Keratinocyte (primary cell): ENCODE data around the gene H19. TPM values are rescaled to one million over a fixed set of nuclear protein-coding genes. Genes with fewer than 3 reads are reported as not detected.

Experiments used
- DNase-seq: peaks from one replicate; pipeline ENCODE4 v3.0.0-alpha.2; 2011; ENCODE audit warnings: low read depth, missing footprints, low spot score
- FAIRE-seq: peaks from 2 replicates; lab custom pipeline; 2011; peaks lifted over from hg19 to GRCh38; lab: Jason Lieb, UNC
- H2AFZ ChIP-seq: 2 replicates; pipeline ENCODE4 v1.6.0; 2012; ENCODE audit warnings: low read length, control low read depth, inconsistent platforms; ENCODE audit not compliant: control insufficient read depth
- H3K27ac ChIP-seq: 2 replicates; pipeline ENCODE4 v1.5.1; 2011; ENCODE audit warnings: low read length; ENCODE audit not compliant: control insufficient read depth, insufficient read depth
- H3K27me3 ChIP-seq: 3 replicates; pipeline ENCODE4 v1.6.0; 2011; ENCODE audit warnings: low read length; ENCODE audit not compliant: control insufficient read depth, insufficient read depth; ENCODE audit errors: extremely low read depth
- H3K36me3 ChIP-seq, 2 experiments: 2 replicates in 1 of 2; 3 replicates in 1 of 2; pipeline ENCODE4 v1.5.1; 2011; ENCODE audit warnings: low read length in 2 of 2, mild to moderate bottlenecking in 1 of 2; ENCODE audit not compliant: control insufficient read depth in 2 of 2, insufficient read depth in 2 of 2; ENCODE audit errors: extremely low read depth in 1 of 2
- H3K4me1 ChIP-seq: 3 replicates; pipeline ENCODE4 v1.5.1; 2011; ENCODE audit warnings: low read length; ENCODE audit not compliant: control insufficient read depth, insufficient read depth; ENCODE audit errors: extremely low read depth
- H3K4me2 ChIP-seq: 3 replicates; pipeline ENCODE4 v1.6.0; 2011; ENCODE audit warnings: low read depth, low read length; ENCODE audit not compliant: control insufficient read depth, insufficient read depth; ENCODE audit errors: extremely low read depth
- H3K4me3 ChIP-seq, 3 experiments: fragments of 200-600 bp in 1 of 3; sonication (generic) in 1 of 3; 2 replicates in 2 of 3; 3 replicates in 1 of 3; pipeline ENCODE4 v1.5.1; 2011 to 2016; ENCODE audit warnings: low read length in 3 of 3, mild to moderate bottlenecking in 3 of 3, control low read depth in 2 of 3, inconsistent platforms in 1 of 3, low read depth in 1 of 3, mixed read lengths in 1 of 3, mixed run types in 1 of 3, moderate library complexity in 1 of 3; ENCODE audit not compliant: control insufficient read depth in 2 of 3, insufficient read depth in 2 of 3; ENCODE audit errors: extremely low read depth in 1 of 3
- H3K79me2 ChIP-seq: 2 replicates; pipeline ENCODE4 v1.6.0; 2012; ENCODE audit warnings: low read length; ENCODE audit not compliant: control insufficient read depth, insufficient read depth
- H3K9ac ChIP-seq: 3 replicates; pipeline ENCODE4 v1.6.0; 2011; ENCODE audit warnings: low read length; ENCODE audit not compliant: control insufficient read depth, insufficient read depth; ENCODE audit errors: extremely low read depth
- H3K9me1 ChIP-seq: 3 replicates; pipeline ENCODE4 v1.6.0; 2011; ENCODE audit warnings: low read length; ENCODE audit not compliant: control insufficient read depth, insufficient read depth; ENCODE audit errors: extremely low read depth
- H3K9me3 ChIP-seq: 2 replicates; pipeline ENCODE4 v1.5.1; 2012; ENCODE audit warnings: low read depth, low read length; ENCODE audit not compliant: control insufficient read depth
- H4K20me1 ChIP-seq: 3 replicates; pipeline ENCODE4 v1.6.0; 2011; ENCODE audit warnings: low read length; ENCODE audit not compliant: control insufficient read depth, insufficient read depth; ENCODE audit errors: extremely low read depth
- CTCF ChIP-seq, 3 experiments: IDR thresholded peaks in 1 of 3; conservative IDR thresholded peaks in 1 of 3; optimal IDR thresholded peaks in 1 of 3; 2 replicates in 2 of 3; 3 replicates in 1 of 3; pipeline versions ENCODE3 to v1.5.1; 2011; ENCODE audit warnings: low read length in 3 of 3, mild to moderate bottlenecking in 3 of 3, moderate library complexity in 2 of 3, control low read depth in 1 of 3, inconsistent platforms in 1 of 3; ENCODE audit not compliant: insufficient read depth in 2 of 3; ENCODE audit errors: extremely low read depth in 1 of 3
- EZH2 ChIP-seq: IDR thresholded peaks from one replicate; pipeline ENCODE4 v1.6.1; 2012; ENCODE audit warnings: inconsistent platforms, mild to moderate bottlenecking, low read length, moderate library complexity
- dilution Hi-C: fragments of 300-500 bp; cut with MboI; formaldehyde crosslinking; loops from one replicate; pipeline ENCODE4 v1.7.0; 2020; ENCODE audit warnings: low sequenced_read_pairs; ENCODE audit not compliant: extremely low pct_ligation_motif_present
- polyA plus RNA-seq, 5 experiments: library from polyadenylated mRNA; depleted of rRNA in 3 of 5; stranded (reverse) in 3 of 5; stranded (forward) in 1 of 5; unstranded in 1 of 5; fragments of >200 nt; gene quantifications; 1 replicate in 1 of 5; 2 replicates in 3 of 5; 3 replicates in 1 of 5; pipeline versions ENCODE4 v1.2.1 to v1.2.3, GENCODE V29; 2011 to 2012; ENCODE audit warnings: missing spikeins in 2 of 5, low read depth in 1 of 5, low replicate concordance in 1 of 5

Gene H19
- polyA plus RNA-seq, 1 donor (not counting 4 experiments of a cell fraction or from before 2014, with no cell fraction given): 15.6 TPM

DNA sequence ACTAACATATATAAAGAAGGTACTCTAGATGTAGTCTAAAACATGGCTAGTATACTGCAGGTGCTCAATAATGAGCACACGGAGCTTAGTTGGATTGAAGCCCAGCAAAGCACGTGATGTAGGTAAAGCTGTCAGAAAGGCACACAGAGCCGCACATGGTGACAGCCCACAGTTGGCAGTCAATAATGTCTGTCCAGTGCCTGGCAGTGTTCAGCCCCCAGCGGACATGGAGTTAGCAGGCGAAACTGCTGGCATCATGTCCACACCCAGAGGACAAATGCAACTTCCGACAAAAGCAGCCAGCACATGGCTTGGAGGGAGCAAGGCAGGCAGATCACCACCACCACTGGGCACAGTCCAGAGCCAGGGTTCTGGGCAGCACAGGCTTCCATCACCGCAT, 43.5 kb upstream of the H19 start:
- TF ChIP-seq CTCF (optimal IDR thresholded peaks at IDR 0.05 in 1 of 3, IDR thresholded peaks at IDR 0.05 in 1 of 3, conservative IDR thresholded peaks at IDR 0.05 in 1 of 3; ENCODE audit: extremely low read depth in 1 of 3, insufficient read depth in 2 of 3, low read length in 3 of 3): no peak
- no peak for TF ChIP-seq EZH2
- Histone ChIP-seq H3K9ac (no peak overlapping the region), H3K27ac (no peak overlapping the region), H3K36me3 (no peaks in the 10 kb centered on the region), H3K9me3 (no peaks in the 10 kb centered on the region), H2AFZ (no peak overlapping the region), H3K4me2 (no peak overlapping the region), H3K4me1 (no peaks in the 10 kb centered on the region), H3K9me1 (no peaks in the 10 kb centered on the region), H3K4me3 (no peak overlapping the region), H3K27me3 (peaks cover 3% of the 10 kb centered on the region), H3K79me2 (no peaks in the 10 kb centered on the region), H4K20me1 (no peaks in the 10 kb centered on the region)
- DNase-seq (no peak), FAIRE-seq (no peak)
- dilution Hi-C loops: no loop called here

DNA sequence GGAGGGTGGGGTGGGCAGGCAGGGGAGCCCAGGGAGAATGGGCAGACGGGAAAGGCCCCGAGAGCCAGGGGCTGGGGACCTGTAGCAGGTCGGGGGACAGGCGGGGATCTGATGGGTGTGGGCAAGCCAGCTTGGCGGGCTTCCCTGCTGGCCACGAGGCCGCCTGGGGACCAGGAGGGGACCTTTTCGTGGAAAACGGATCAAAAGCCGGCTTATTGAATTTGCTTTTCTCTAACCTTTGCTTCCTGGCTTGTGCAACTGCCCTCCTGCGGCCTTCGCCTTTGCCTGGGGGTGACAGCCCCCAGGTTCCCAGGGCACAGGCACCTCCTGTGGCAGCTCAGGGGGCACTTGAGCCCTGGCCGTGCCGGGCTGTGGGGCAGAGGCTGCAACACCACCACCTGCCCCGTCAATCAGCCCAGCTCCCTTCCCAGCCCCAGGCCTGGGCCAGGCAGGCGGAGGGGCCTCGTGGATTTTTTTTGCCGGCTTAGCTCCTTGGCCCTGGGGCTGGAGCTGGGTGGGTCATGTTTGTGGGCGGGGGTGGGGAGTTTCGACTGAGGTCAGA, 41.6 kb upstream of the H19 start:
- H3K9me3 ChIP-seq: no peaks in the 10 kb centered on the region
- no peak overlapping the region for H3K4me2 ChIP-seq
- H3K9me1 ChIP-seq: no peaks in the 10 kb centered on the region
- no peak for TF ChIP-seq CTCF (optimal IDR thresholded peaks at IDR 0.05 in 1 of 3, IDR thresholded peaks at IDR 0.05 in 1 of 3, conservative IDR thresholded peaks at IDR 0.05 in 1 of 3; ENCODE audit: extremely low read depth in 1 of 3, insufficient read depth in 2 of 3, low read length in 3 of 3)
- no peak for TF ChIP-seq EZH2
- no peaks in the 10 kb centered on the region for H3K4me1 ChIP-seq
- no peaks in the 10 kb centered on the region for H3K36me3 ChIP-seq
- FAIRE-seq: no peak
- no peak overlapping the region for H2AFZ ChIP-seq
- H3K79me2 ChIP-seq: no peaks in the 10 kb centered on the region
- no peak overlapping the region for H3K27ac ChIP-seq
- H3K9ac ChIP-seq: no peak overlapping the region
- no peaks in the 10 kb centered on the region for H4K20me1 ChIP-seq
- no peaks in the 10 kb centered on the region for H3K27me3 ChIP-seq
- no peak overlapping the region for H3K4me3 ChIP-seq
- dilution Hi-C loops: no loop called here
- no peak for DNase-seq
